GM12875 (cell line): Measurements from ENCODE around the gene CST4.

Experiments used
- H3K4me3 ChIP-seq: one replicate; pipeline ENCODE4 v1.5.1; 2011; ENCODE audit warnings: low read depth, low read length, control low read depth
- TF ChIP-seq, protein P1 (sequence below): IDR thresholded peaks from 2 replicates; pipeline ENCODE4 v1.5.1; 2011; ENCODE audit warnings: low read depth, mild to moderate bottlenecking, control low read depth, inconsistent platforms, low read length, moderate library complexity, borderline replicate concordance; ENCODE audit not compliant: insufficient read depth

Gene CST4

DNA sequence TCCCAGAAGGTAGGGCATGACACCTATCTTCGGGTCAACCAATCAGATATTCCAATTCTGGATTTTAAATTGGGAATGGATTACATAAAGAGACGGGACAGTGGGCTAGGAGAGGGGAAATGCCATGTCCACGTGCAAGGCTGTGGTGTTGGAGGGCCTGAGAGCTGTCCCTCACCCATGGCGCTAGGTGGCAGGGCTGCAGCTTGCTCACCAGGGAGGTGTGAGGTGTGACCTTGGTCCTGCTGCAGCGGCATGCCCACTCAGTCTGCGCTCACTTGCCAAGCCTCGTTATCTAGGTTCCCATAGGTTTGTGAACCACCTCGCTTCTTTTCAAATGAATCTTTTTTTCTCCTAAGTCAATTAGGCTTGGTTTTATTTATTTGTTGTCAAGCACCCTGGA, 31.6 kb downstream of the CST4 start:
- TF ChIP-seq, protein P1, sequence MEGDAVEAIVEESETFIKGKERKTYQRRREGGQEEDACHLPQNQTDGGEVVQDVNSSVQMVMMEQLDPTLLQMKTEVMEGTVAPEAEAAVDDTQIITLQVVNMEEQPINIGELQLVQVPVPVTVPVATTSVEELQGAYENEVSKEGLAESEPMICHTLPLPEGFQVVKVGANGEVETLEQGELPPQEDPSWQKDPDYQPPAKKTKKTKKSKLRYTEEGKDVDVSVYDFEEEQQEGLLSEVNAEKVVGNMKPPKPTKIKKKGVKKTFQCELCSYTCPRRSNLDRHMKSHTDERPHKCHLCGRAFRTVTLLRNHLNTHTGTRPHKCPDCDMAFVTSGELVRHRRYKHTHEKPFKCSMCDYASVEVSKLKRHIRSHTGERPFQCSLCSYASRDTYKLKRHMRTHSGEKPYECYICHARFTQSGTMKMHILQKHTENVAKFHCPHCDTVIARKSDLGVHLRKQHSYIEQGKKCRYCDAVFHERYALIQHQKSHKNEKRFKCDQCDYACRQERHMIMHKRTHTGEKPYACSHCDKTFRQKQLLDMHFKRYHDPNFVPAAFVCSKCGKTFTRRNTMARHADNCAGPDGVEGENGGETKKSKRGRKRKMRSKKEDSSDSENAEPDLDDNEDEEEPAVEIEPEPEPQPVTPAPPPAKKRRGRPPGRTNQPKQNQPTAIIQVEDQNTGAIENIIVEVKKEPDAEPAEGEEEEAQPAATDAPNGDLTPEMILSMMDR, result no peak

DNA sequence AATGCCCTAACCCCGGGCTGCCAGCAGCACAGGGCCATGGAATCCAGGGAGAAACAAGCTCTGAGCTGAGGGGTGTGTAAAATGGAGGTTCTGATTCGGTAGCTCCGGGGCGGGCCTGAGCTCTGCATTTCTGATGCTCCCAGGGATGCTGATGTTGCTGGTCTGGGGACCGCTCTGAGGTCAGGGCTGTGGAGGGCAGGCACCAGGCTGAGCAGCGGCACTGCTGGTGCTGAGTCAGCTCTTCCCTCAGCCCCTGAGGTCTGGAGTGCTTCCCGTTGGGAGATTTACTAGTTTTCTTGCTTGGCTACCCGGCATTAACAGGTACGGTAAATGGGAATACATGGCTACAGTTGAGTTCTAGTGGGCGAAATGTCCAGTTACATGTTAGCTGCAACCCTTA, 32.5 kb downstream of the CST4 start:
- TF ChIP-seq, protein P1, result no peak
- no peak overlapping the region for H3K4me3 ChIP-seq

More for the DNA sequence above, 31.6 kb downstream of the CST4 start:
- H3K4me3 ChIP-seq, result no peak overlapping the region

DNA sequence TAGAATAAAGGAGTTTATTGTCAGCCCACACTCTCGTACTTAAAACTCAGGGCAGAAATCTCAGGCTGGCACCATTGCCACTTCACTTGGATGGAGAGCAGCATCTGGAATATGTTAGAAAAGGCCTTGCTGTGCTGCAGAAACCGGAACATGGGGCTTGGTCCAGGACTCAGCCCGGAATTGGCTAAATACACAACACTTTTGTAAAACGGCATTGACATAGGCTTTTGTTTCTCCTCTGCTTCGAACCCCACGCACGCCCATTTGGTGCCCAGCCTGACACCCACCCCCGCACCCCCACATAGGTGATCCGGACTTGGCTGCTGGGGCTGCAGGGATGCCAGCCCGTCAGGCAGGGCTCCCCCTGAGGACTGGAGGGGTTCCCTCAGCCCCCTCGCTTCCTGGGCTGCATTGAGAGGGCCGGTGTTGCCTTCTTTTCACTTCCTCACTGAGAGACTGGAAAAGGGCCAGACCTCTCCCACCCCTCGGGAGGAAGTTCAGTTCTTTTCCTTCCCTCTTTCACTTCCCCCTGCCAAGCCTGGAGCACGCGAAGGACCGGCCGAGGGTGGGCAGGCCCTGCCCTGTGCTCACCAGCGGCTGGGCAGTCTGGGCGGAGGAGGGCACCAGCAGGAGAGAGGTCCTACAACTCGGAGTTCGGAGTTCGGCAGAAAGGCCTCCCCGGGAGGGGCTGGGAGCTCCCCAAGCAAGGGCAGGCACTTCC, 33.2 kb downstream of the CST4 start:
- no peak overlapping the region for H3K4me3 ChIP-seq

DNA sequence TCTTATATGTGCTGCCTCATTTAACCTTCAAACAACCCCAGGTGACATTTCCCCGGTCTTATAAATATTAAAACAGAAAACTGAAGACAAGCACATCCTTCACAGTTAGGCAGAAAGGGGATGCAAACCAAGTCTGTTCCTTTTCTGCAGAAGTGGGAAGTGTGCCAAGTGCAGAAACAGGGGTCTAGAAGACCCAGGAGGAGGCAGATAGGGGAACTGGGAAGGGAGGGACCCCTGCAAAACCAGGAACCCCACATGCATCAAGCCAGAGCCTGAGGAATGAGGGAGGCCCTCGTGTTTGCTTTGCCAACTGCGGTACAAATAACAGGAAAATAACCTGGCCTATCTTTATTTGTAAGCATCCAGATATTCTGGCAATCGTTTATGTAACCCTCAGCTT, 34.1 kb downstream of the CST4 start:
- H3K4me3 ChIP-seq, result no peak overlapping the region
- TF ChIP-seq, protein P1, result no peak

More for the DNA sequence above, 33.2 kb downstream of the CST4 start:
- TF ChIP-seq, protein P1, result no peak

DNA sequence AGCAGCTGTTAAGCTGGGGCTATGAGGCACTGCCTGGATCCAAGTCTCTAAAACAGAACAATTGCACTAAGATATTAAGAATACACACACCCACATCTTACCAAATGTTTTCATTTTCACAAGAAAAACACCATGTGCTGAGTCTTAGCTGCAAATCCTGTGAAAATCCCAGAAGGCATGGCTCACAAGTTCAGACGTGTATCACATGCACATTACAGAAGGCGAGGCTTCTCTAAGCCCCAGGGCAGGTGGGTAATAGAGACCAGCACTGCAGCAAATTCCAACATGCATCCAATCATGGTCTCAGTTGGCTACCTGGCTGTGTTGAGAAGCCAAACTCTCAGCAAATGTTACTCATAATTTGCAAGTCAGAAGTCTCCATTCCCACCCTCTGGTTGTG, 34.8 kb downstream of the CST4 start:
- TF ChIP-seq, protein P1, result no peak
- no peak overlapping the region for H3K4me3 ChIP-seq

DNA sequence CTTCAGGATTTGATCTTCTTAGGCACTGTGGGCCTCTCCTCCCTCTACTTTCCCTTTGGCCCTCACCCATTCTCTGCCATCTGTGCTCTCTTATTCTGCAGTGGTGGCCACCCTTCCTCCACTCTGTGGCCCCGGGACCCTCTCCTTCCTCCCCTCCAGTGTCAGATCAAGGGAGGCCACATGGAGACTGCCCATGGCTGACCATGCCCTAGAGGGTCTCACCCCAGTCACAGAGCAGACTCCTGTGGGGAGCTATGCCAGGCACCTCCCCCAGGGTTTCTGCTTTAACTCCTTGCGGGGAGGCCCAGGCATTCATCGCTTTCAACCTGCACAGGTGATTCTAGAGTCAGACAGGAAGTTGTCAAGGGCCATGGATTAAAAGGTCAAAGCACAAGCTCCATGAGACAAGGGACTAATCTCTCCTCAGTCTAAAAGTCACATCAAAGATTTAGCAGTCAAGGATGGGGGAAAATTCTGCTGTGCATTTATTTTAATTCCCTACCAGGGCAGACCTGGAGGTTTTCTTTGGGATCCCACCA, 35.4 kb downstream of the CST4 start:
- TF ChIP-seq, protein P1, result no peak
- H3K4me3 ChIP-seq, result no peak overlapping the region

DNA sequence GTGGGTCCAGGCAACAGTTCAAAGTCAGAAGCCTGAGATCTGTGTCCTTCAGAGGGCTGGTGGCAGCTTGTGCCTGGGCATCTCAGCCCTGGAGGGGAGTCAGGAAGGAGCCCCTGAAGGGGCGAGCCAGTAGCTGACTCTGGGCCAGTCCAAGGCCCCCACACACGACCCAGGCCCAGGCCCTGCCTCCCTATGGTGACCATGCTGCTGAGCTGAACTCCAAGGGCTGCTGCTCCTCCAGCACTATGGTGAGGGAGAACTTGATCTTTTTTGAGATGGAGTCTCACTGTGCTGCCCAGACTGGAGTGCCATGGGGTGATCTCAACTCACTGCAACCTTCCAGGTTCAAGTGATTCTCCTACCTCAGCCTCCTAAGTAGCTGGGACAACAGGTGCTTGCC, 35.9 kb downstream of the CST4 start:
- TF ChIP-seq, protein P1, result no peak
- H3K4me3 ChIP-seq, result no peak overlapping the region
